Activated CD4-positive, alpha-beta memory T cell treated with anti-CD3 and anti-CD28 coated beads for 36 hours (primary cell): Measurements from ENCODE around the gene MYO1D. TPM values are rescaled to one million over a fixed set of nuclear protein-coding genes. Genes with fewer than 3 reads are reported as not detected.

Source experiments
- CTCF ChIA-PET: fragments of 350-600 bp; sonication (Branson Sonifier 250); formaldehyde crosslinking; loops from one replicate; lab custom pipeline; 2021; ENCODE audit warnings: antibody characterized with exemption, inconsistent platforms; lab: Charles Lee
- POLR2A ChIA-PET: fragments of 350-600 bp; sonication (Branson Sonifier 250); formaldehyde crosslinking; loops from one replicate; lab custom pipeline; 2021; ENCODE audit warnings: antibody characterized with exemption; lab: Charles Lee
- DNase-seq: peaks from one replicate; pipeline ENCODE4 v3.0.0-alpha.2; 2020
- H3K27ac Mint-ChIP-seq: one replicate; pipeline ENCODE4 v1.8.0; 2021; ENCODE audit warnings: mixed read lengths
- H3K27me3 Mint-ChIP-seq: one replicate; pipeline ENCODE4 v1.8.0; 2021; ENCODE audit warnings: mixed read lengths
- H3K36me3 Mint-ChIP-seq: one replicate; pipeline ENCODE4 v1.8.0; 2021; ENCODE audit warnings: mixed read lengths
- H3K4me1 Mint-ChIP-seq: one replicate; pipeline ENCODE4 v1.8.0; 2021; ENCODE audit warnings: low read depth, mixed read lengths
- H3K4me3 Mint-ChIP-seq: one replicate; pipeline ENCODE4 v1.8.0; 2021; ENCODE audit warnings: mild to moderate bottlenecking, mixed read lengths
- H3K9me3 Mint-ChIP-seq: one replicate; pipeline ENCODE4 v1.8.0; 2021; ENCODE audit warnings: mixed read lengths
- intact Hi-C: fragments of 100-400 bp; cut with micrococcal nuclease; formaldehyde crosslinking; loops from one replicate; pipeline ENCODE4 v1.15.1; 2023
- total RNA-seq, 2 experiments: library from RNA; stranded (reverse); gene quantifications; one replicate each; pipeline ENCODE4 v1.2.3, GENCODE V29; 2021

The MYO1D gene
- total RNA-seq, 2 experiments from 2014 or later = 13.5 to 18.9 TPM

GRCh38 chr17:32692179-32692578 lies 184.7 kb downstream of the MYO1D start:
- no peak for DNase-seq
- H3K4me3 Mint-ChIP-seq = no peak overlapping the region
- no peaks in the 10 kb centered on the region for H3K9me3 Mint-ChIP-seq
- H3K36me3 Mint-ChIP-seq = peaks cover 4% of the 10 kb centered on the region
- H3K27me3 Mint-ChIP-seq = no peaks in the 10 kb centered on the region
- POLR2A ChIA-PET = no interaction called here
- no peaks in the 10 kb centered on the region for H3K4me1 Mint-ChIP-seq
- no peak overlapping the region for H3K27ac Mint-ChIP-seq
- CTCF ChIA-PET = no interaction called here
- intact Hi-C loops = no loop called here

- no peaks in the 10 kb centered on the region for H3K9me3 Mint-ChIP-seq
- H3K27ac Mint-ChIP-seq = no peak overlapping the region
- ChIA-PET CTCF (interaction anchor here (0.6 kb wide), 1 partner anchor 42 kb away, joined by 3 read pairs; no protein-coding TSS in a partner anchor), POLR2A (no interaction called here)
- no peaks in the 10 kb centered on the region for H3K4me1 Mint-ChIP-seq
- no peak overlapping the region for H3K4me3 Mint-ChIP-seq
- H3K36me3 Mint-ChIP-seq = no peaks in the 10 kb centered on the region
- H3K27me3 Mint-ChIP-seq = no peaks in the 10 kb centered on the region
- DNase-seq = no peak
- intact Hi-C loops = no loop called here
Observed at GRCh38 chr17:32689348-32689747, 187.6 kb downstream of the MYO1D start.

- intact Hi-C loops = no loop called here
- Mint-ChIP-seq H3K4me3 (no peak overlapping the region), H3K27ac (no peak overlapping the region), H3K36me3 (peaks cover 1% of the 10 kb centered on the region), H3K27me3 (no peaks in the 10 kb centered on the region), H3K9me3 (no peaks in the 10 kb centered on the region), H3K4me1 (no peaks in the 10 kb centered on the region)
- no peak for DNase-seq
- POLR2A ChIA-PET = no interaction called here
- CTCF ChIA-PET = no interaction called here
Observed at GRCh38 chr17:32688221-32688620, 188.7 kb downstream of the MYO1D start.

- DNase-seq = no peak
- intact Hi-C loops = no loop called here
- ChIA-PET CTCF (no interaction called here), POLR2A (no interaction called here)
- Mint-ChIP-seq H3K36me3 (peaks cover 1% of the 10 kb centered on the region), H3K27ac (no peak overlapping the region), H3K9me3 (peaks cover 2% of the 10 kb centered on the region), H3K4me3 (no peak overlapping the region), H3K4me1 (no peaks in the 10 kb centered on the region), H3K27me3 (no peaks in the 10 kb centered on the region)
Observed at GRCh38 chr17:32684087-32684958, 192.6 kb downstream of the MYO1D start.

GRCh38 chr17:32673964-32674363 lies 203.0 kb downstream of the MYO1D start:
- ChIA-PET CTCF (interaction anchor here (0.7 to 3.6 kb wide), 4 partner anchors 12 to 211 kb away, joined by 3 to 14 read pairs (median 4); no protein-coding TSS in a partner anchor), POLR2A (no interaction called here)
- Mint-ChIP-seq H3K4me3 (no peak overlapping the region), H3K4me1 (no peaks in the 10 kb centered on the region), H3K9me3 (peaks cover 5% of the 10 kb centered on the region), H3K27ac (no peak overlapping the region), H3K27me3 (no peaks in the 10 kb centered on the region), H3K36me3 (peaks cover 10% of the 10 kb centered on the region)
- no peak for DNase-seq
- intact Hi-C loops = no loop called here

GRCh38 chr17:32672711-32673110 lies 204.2 kb downstream of the MYO1D start:
- CTCF ChIA-PET = interaction anchor here (3.6 kb wide), 1 partner anchor 14 kb away, joined by 14 read pairs; no protein-coding TSS in a partner anchor
- Mint-ChIP-seq H3K4me1 (no peaks in the 10 kb centered on the region), H3K36me3 (peaks cover 10% of the 10 kb centered on the region), H3K27me3 (no peaks in the 10 kb centered on the region), H3K9me3 (peaks cover 5% of the 10 kb centered on the region), H3K27ac (no peak overlapping the region), H3K4me3 (no peak overlapping the region)
- DNase-seq = no peak
- intact Hi-C loops = no loop called here
- POLR2A ChIA-PET = no interaction called here

GRCh38 chr17:32671896-32672295 lies 205.0 kb downstream of the MYO1D start:
- Mint-ChIP-seq H3K4me3 (no peak overlapping the region), H3K27ac (no peak overlapping the region), H3K36me3 (peaks cover 10% of the 10 kb centered on the region), H3K27me3 (no peaks in the 10 kb centered on the region), H3K9me3 (peaks cover 5% of the 10 kb centered on the region), H3K4me1 (no peaks in the 10 kb centered on the region)
- POLR2A ChIA-PET = no interaction called here
- CTCF ChIA-PET = interaction anchor here (3.6 kb wide), 1 partner anchor 13 kb away, joined by 14 read pairs; no protein-coding TSS in a partner anchor
- no peak for DNase-seq
- intact Hi-C loops = no loop called here

GRCh38 chr17:32664936-32665583 lies 211.9 kb downstream of the MYO1D start:
- no peaks in the 10 kb centered on the region for H3K4me1 Mint-ChIP-seq
- H3K9me3 Mint-ChIP-seq = no peaks in the 10 kb centered on the region
- H3K27ac Mint-ChIP-seq = no peak overlapping the region
- intact Hi-C loops = no loop called here
- DNase-seq = no peak
- ChIA-PET CTCF (no interaction called here), POLR2A (no interaction called here)
- no peaks in the 10 kb centered on the region for H3K36me3 Mint-ChIP-seq
- no peak overlapping the region for H3K4me3 Mint-ChIP-seq
- H3K27me3 Mint-ChIP-seq = no peaks in the 10 kb centered on the region

- Mint-ChIP-seq H3K9me3 (no peaks in the 10 kb centered on the region), H3K27ac (no peak overlapping the region), H3K4me3 (no peak overlapping the region), H3K36me3 (peaks cover 5% of the 10 kb centered on the region), H3K4me1 (no peaks in the 10 kb centered on the region), H3K27me3 (no peaks in the 10 kb centered on the region)
- intact Hi-C loops = no loop called here
- CTCF ChIA-PET = no interaction called here
- no peak for DNase-seq
- POLR2A ChIA-PET = no interaction called here
Observed at GRCh38 chr17:32660496-32660985, 216.4 kb downstream of the MYO1D start.

GRCh38 chr17:32659419-32659842 lies 217.5 kb downstream of the MYO1D start:
- Mint-ChIP-seq H3K4me3 (no peak overlapping the region), H3K27me3 (no peaks in the 10 kb centered on the region), H3K4me1 (no peaks in the 10 kb centered on the region), H3K9me3 (no peaks in the 10 kb centered on the region), H3K36me3 (peaks cover 5% of the 10 kb centered on the region), H3K27ac (no peak overlapping the region)
- ChIA-PET CTCF (interaction anchor here (0.6 to 3.6 kb wide), 34 partner anchors 9 to 340 kb away, joined by 3 to 20 read pairs (median 4); partner anchors contain the start of genes CDK5R1, MYO1D and PSMD11), POLR2A (no interaction called here)
- intact Hi-C loops = loop anchor here (1.0 to 10.0 kb wide), 2 partner anchors 96 to 255 kb away; no protein-coding TSS in a partner anchor
- DNase-seq = peak; percentile 80

GRCh38 chr17:32658470-32659418 lies 218.2 kb downstream of the MYO1D start:
- Mint-ChIP-seq H3K36me3 (peaks cover 8% of the 10 kb centered on the region), H3K27me3 (no peaks in the 10 kb centered on the region), H3K4me3 (no peak overlapping the region), H3K9me3 (no peaks in the 10 kb centered on the region), H3K27ac (no peak overlapping the region), H3K4me1 (no peaks in the 10 kb centered on the region)
- no peak for DNase-seq
- ChIA-PET CTCF (interaction anchor here (0.6 to 3.6 kb wide), 41 partner anchors 9 to 341 kb away, joined by 3 to 20 read pairs (median 4); partner anchors contain the start of genes CDK5R1, MYO1D and PSMD11), POLR2A (no interaction called here)
- intact Hi-C loops = loop anchor here (1.0 to 10.0 kb wide), 2 partner anchors 97 to 256 kb away; no protein-coding TSS in a partner anchor
